ENCODE results near the gene NADK. TPM values are rescaled to one million over a fixed set of nuclear protein-coding genes. Genes with fewer than 3 reads are reported as not detected.
"Not testable (repeated sequence)": the region's sequence is repeated elsewhere in the genome, so short reads cannot be mapped to it uniquely, and the experiment has no call there.

NADK gene
- polyA plus RNA-seq, 1 experiment = 61.6 TPM

GRCh38 chr1:1724035-1724864, 54.0 kb downstream of the NADK start, which contains the start of gene CDK11A:
Gene CDK11A (minus strand): TSS chr1:1724357. CDS start chr1:1722818, 1,539 bp downstream.
- POLR2A ChIA-PET; H3K27me3 ChIP-seq (ENCODE audit: control insufficient read depth, insufficient read depth, low read length); H3K36me3 ChIP-seq (ENCODE audit: control insufficient read depth, insufficient read depth, low read length): not testable (repeated sequence)
- peak; percentile 21; the same call in 1 of the 2 replicates for TF ChIP-seq CTCF (IDR thresholded peaks at IDR 0.05; ENCODE audit: insufficient read depth, low read depth, low read length)
- peak within 1 kb of the TSS; percentile 68 for H3K4me3 ChIP-seq (ENCODE audit: low read depth, low read length)
- peak; percentile 99 for DNase-seq (ENCODE audit: low read depth)
- CTCF ChIA-PET = interaction anchor here (0.6 to 1.3 kb wide), 3 partner anchors 36 to 186 kb away, joined by 3 to 4 read pairs (median 3); no protein-coding TSS in a partner anchor

GRCh38 chr1:1721201-1721600, 57.1 kb downstream of the NADK start:
- TF ChIP-seq CTCF (IDR thresholded peaks at IDR 0.05; ENCODE audit: insufficient read depth, low read depth, low read length) = no peak
- no peak for DNase-seq (ENCODE audit: low read depth)
- CTCF ChIA-PET = no interaction called here

GRCh38 chr1:1715109-1715883, 63.0 kb downstream of the NADK start:
- H3K27me3 ChIP-seq (ENCODE audit: control insufficient read depth, insufficient read depth, low read length); POLR2A ChIA-PET; CTCF ChIA-PET: not testable (repeated sequence)

More at GRCh38 chr1:1721201-1721600, 57.1 kb downstream of the NADK start:
- Histone ChIP-seq H3K4me3 (ENCODE audit: low read depth, low read length) (no peak overlapping the region), H3K27me3 (ENCODE audit: control insufficient read depth, insufficient read depth, low read length) (no peaks in the 10 kb centered on the region), H3K36me3 (ENCODE audit: control insufficient read depth, insufficient read depth, low read length) (peaks cover 9% of the 10 kb centered on the region)
- POLR2A ChIA-PET = no interaction called here

GRCh38 chr1:1707897-1708296, 70.4 kb downstream of the NADK start:
- CTCF ChIA-PET; H3K36me3 ChIP-seq (ENCODE audit: control insufficient read depth, insufficient read depth, low read length); POLR2A ChIA-PET; H3K4me3 ChIP-seq (ENCODE audit: low read depth, low read length); H3K27me3 ChIP-seq (ENCODE audit: control insufficient read depth, insufficient read depth, low read length); DNase-seq (ENCODE audit: low read depth): not testable (repeated sequence)

More at GRCh38 chr1:1715109-1715883, 63.0 kb downstream of the NADK start:
- H3K4me3 ChIP-seq (ENCODE audit: low read depth, low read length); H3K36me3 ChIP-seq (ENCODE audit: control insufficient read depth, insufficient read depth, low read length); DNase-seq (ENCODE audit: low read depth): not testable (repeated sequence)

- POLR2A ChIA-PET; CTCF ChIA-PET; DNase-seq (ENCODE audit: low read depth); H3K4me3 ChIP-seq (ENCODE audit: low read depth, low read length); H3K27me3 ChIP-seq (ENCODE audit: control insufficient read depth, insufficient read depth, low read length); H3K36me3 ChIP-seq (ENCODE audit: control insufficient read depth, insufficient read depth, low read length): not testable (repeated sequence)
Observed at GRCh38 chr1:1707241-1707640, 71.0 kb downstream of the NADK start.

- POLR2A ChIA-PET; CTCF ChIA-PET; DNase-seq (ENCODE audit: low read depth); H3K4me3 ChIP-seq (ENCODE audit: low read depth, low read length); H3K27me3 ChIP-seq (ENCODE audit: control insufficient read depth, insufficient read depth, low read length); H3K36me3 ChIP-seq (ENCODE audit: control insufficient read depth, insufficient read depth, low read length): not testable (repeated sequence)
Observed at GRCh38 chr1:1705623-1706022, 72.6 kb downstream of the NADK start.

GRCh38 chr1:1704284-1704957, 73.8 kb downstream of the NADK start:
- CTCF ChIA-PET; H3K27me3 ChIP-seq (ENCODE audit: control insufficient read depth, insufficient read depth, low read length); POLR2A ChIA-PET; H3K4me3 ChIP-seq (ENCODE audit: low read depth, low read length); DNase-seq (ENCODE audit: low read depth); H3K36me3 ChIP-seq (ENCODE audit: control insufficient read depth, insufficient read depth, low read length): not testable (repeated sequence)

All from BJ (cell line).